Measurements from ENCODE around the gene TMEM176A. TPM values are rescaled to one million over a fixed set of nuclear protein-coding genes. Genes with fewer than 3 reads are reported as not detected.

The TMEM176A gene
- polyA plus RNA-seq, 1 donor from 2014 or later = not detected

DNA sequence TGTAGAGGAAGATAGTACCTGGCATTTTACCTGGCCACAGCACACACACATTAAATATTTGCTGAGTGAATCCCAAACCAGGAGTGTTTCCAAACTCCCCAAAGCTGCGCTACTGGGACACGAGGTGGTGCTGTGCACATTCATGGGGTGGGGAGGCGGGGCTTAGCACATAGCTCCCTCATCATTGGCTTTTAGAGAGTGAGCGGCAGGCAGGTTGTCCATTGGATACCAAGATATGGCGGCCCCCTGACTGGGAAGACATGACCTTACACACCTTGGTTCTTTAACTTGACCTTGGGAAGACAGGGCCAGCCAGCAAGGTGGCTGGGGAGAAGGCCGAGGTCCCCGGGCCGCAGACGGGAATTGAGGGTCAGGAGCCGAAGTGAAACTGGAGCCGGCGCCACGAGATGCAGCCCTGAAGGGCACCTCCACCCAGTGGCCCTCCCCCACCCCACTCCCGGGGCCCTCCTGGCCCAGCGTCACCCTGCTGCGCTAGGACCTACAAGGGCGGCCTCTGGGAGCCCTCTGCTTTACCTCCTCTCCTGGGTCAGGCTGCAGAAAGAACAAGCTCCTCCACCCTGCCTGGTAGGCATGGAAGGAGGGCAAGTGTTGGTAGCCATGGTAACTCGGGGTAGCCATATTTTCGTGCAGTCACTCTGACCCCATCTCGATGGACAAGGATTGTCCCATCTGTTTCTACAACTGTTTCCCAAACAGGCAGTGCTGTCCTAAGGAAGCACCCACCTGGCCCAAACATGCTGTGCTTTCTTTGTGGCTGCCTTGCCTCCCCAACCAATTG is 24.0 kb downstream of the TMEM176A start:
- no peaks in the 10 kb centered on the region for H3F3A ChIP-seq (ENCODE audit: insufficient read depth, low read length, poor library complexity, severe bottlenecking)
- no peak overlapping the region for H3K9ac ChIP-seq (ENCODE audit: low read length)
- H2AFZ ChIP-seq (ENCODE audit: low read depth, low read length) = no peak overlapping the region
- no peak overlapping the region for H3K4me2 ChIP-seq (ENCODE audit: low read length)
- no peaks in the 10 kb centered on the region for H3K9me3 ChIP-seq (ENCODE audit: low read length)
- TF ChIP-seq TAF1 (IDR thresholded peaks at IDR 0.05; ENCODE audit: low read depth) = no peak
- no peak for TF ChIP-seq POLR2AphosphoS5 (IDR thresholded peaks at IDR 0.05)
- TF ChIP-seq, protein P1, sequence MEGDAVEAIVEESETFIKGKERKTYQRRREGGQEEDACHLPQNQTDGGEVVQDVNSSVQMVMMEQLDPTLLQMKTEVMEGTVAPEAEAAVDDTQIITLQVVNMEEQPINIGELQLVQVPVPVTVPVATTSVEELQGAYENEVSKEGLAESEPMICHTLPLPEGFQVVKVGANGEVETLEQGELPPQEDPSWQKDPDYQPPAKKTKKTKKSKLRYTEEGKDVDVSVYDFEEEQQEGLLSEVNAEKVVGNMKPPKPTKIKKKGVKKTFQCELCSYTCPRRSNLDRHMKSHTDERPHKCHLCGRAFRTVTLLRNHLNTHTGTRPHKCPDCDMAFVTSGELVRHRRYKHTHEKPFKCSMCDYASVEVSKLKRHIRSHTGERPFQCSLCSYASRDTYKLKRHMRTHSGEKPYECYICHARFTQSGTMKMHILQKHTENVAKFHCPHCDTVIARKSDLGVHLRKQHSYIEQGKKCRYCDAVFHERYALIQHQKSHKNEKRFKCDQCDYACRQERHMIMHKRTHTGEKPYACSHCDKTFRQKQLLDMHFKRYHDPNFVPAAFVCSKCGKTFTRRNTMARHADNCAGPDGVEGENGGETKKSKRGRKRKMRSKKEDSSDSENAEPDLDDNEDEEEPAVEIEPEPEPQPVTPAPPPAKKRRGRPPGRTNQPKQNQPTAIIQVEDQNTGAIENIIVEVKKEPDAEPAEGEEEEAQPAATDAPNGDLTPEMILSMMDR (IDR thresholded peaks at IDR 0.05; ENCODE audit: poor library complexity, severe bottlenecking) = no peak
- no peak for TF ChIP-seq EP300 (conservative IDR thresholded peaks at IDR 0.05; ENCODE audit: poor library complexity, severe bottlenecking)
- TF ChIP-seq REST (IDR thresholded peaks at IDR 0.05; ENCODE audit: borderline replicate concordance) = no peak
- TF ChIP-seq RAD21 (conservative IDR thresholded peaks at IDR 0.05) = no peak
- no peak for TF ChIP-seq MXI1 (conservative IDR thresholded peaks at IDR 0.05; ENCODE audit: poor library complexity, severe bottlenecking)
- no peak for TF ChIP-seq EZH2 (IDR thresholded peaks at IDR 0.05; ENCODE audit: borderline replicate concordance, insufficient read depth, low read length, poor library complexity, severe bottlenecking)
- TF ChIP-seq SMC3 (conservative IDR thresholded peaks at IDR 0.05; ENCODE audit: poor library complexity) = no peak
- H4K20me1 ChIP-seq (ENCODE audit: insufficient read depth) = no peaks in the 10 kb centered on the region
- H3K27ac ChIP-seq (ENCODE audit: low read length) = no peak overlapping the region
- no peaks in the 10 kb centered on the region for H3K79me2 ChIP-seq (replicated peaks; ENCODE audit: insufficient read depth, low read length)
- H3K36me3 ChIP-seq (ENCODE audit: insufficient read depth, low read length) = no peaks in the 10 kb centered on the region
- H3K4me3 ChIP-seq (ENCODE audit: low read length) = no peak overlapping the region
- H3K27me3 ChIP-seq (ENCODE audit: insufficient read depth, low read depth, low read length) = no peaks in the 10 kb centered on the region
- no peaks in the 10 kb centered on the region for H3K9me2 ChIP-seq (ENCODE audit: insufficient read depth, low read length)

DNA sequence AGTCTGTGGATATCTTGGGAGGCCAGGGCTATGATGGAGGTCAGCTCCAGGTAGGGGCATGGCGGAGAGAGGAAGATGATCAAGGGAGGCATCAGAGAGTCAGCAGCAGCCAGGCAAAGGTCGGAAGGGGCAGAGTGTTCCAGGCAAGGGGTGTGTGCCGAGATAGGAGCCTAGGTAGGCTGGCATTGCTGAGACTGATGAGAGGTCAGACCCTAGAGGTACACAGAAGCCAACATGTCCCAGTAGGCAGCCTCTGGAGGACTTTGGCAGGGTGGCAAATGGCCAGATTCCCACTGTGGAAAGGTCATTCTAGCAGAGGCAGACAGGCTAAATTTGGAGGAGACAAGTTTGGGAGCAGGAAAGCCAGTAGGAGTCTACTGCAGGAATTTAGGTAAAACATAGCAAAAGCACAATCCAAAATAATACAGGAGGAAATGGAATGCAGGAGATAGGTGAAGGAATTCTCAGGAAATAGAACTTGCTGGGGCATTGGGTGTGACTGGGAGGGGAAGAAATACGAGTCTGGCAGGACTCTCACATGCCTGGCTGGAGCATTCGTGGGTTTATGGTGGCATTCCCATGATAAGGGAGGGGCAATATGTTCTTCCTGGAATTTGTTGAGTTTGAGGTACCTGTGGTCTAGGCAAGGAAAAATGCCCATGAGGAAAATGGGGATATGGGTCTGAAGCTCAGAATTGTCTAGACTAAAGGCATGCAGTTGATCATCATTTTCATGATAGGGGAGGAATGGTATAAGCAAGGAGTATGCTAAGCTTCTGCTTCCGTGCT is 25.7 kb downstream of the TMEM176A start:
- H3K27ac ChIP-seq (ENCODE audit: low read length) = no peak overlapping the region
- H3K27me3 ChIP-seq (ENCODE audit: insufficient read depth, low read depth, low read length) = no peaks in the 10 kb centered on the region
- no peaks in the 10 kb centered on the region for H3K79me2 ChIP-seq (replicated peaks; ENCODE audit: insufficient read depth, low read length)
- H3K4me2 ChIP-seq (ENCODE audit: low read length) = no peak overlapping the region
- H3K4me3 ChIP-seq (ENCODE audit: low read length) = no peak overlapping the region
- no peaks in the 10 kb centered on the region for H3K9me3 ChIP-seq (ENCODE audit: low read length)
- H2AFZ ChIP-seq (ENCODE audit: low read depth, low read length) = no peak overlapping the region
- H3K36me3 ChIP-seq (ENCODE audit: insufficient read depth, low read length) = no peaks in the 10 kb centered on the region
- H3K9me2 ChIP-seq (ENCODE audit: insufficient read depth, low read length) = no peaks in the 10 kb centered on the region
- TF ChIP-seq POLR2AphosphoS5 (IDR thresholded peaks at IDR 0.05) (no peak), SMC3 (conservative IDR thresholded peaks at IDR 0.05; ENCODE audit: poor library complexity) (no peak), MXI1 (conservative IDR thresholded peaks at IDR 0.05; ENCODE audit: poor library complexity, severe bottlenecking) (no peak), RAD21 (conservative IDR thresholded peaks at IDR 0.05) (no peak), REST (IDR thresholded peaks at IDR 0.05; ENCODE audit: borderline replicate concordance) (no peak), TAF1 (IDR thresholded peaks at IDR 0.05; ENCODE audit: low read depth) (no peak), EZH2 (IDR thresholded peaks at IDR 0.05; ENCODE audit: borderline replicate concordance, insufficient read depth, low read length, poor library complexity, severe bottlenecking) (no peak), EP300 (conservative IDR thresholded peaks at IDR 0.05; ENCODE audit: poor library complexity, severe bottlenecking) (no peak)
- TF ChIP-seq, protein P1 (IDR thresholded peaks at IDR 0.05; ENCODE audit: poor library complexity, severe bottlenecking) = no peak
- no peaks in the 10 kb centered on the region for H4K20me1 ChIP-seq (ENCODE audit: insufficient read depth)
- H3K9ac ChIP-seq (ENCODE audit: low read length) = no peak overlapping the region
- H3F3A ChIP-seq (ENCODE audit: insufficient read depth, low read length, poor library complexity, severe bottlenecking) = no peaks in the 10 kb centered on the region
